ENCODE results near the gene SLC22A5.

Gene SLC22A5

DNA sequence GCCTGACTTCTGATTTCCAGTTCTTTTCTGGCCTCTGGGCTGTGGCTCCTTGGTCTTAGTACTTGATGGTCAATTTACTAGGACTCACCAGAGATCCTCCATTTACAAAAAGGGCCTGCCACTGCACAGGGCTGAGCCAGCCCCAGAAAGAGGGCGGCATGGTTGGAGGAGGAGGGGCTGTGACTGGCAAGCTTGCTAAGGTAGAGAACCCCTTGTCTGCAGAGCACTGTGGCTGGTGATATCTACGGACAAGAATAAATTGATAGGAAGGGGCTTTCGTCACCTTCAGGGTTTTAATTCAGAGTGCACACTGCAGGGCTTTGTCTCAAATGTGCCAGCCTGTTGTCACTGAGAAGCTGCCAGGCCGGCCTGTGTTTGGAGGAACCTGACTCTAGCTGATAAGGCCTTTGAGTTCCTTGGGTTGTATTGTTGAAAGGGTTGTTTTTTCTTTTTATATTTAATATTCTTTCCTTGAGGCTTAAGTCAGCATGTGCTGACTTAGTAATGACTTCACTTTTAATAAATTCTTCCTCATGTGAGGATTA, 15.1 kb downstream of the SLC22A5 start:
- H3K4me3 ChIP-seq (ENCODE audit: low read depth, low read length): no peak overlapping the region
- no peak for TF ChIP-seq CTCF (IDR thresholded peaks at IDR 0.05; ENCODE audit: low read depth, low read length, missing control alignments)
- in situ Hi-C loops (cut with HindIII; ENCODE audit: low sequenced_read_pairs): loop anchor here (5.0 to 10.0 kb wide), 2 partner anchors 93 to 500 kb away; no protein-coding TSS in a partner anchor
- no peak for DNase-seq (ENCODE audit: low read depth)

DNA sequence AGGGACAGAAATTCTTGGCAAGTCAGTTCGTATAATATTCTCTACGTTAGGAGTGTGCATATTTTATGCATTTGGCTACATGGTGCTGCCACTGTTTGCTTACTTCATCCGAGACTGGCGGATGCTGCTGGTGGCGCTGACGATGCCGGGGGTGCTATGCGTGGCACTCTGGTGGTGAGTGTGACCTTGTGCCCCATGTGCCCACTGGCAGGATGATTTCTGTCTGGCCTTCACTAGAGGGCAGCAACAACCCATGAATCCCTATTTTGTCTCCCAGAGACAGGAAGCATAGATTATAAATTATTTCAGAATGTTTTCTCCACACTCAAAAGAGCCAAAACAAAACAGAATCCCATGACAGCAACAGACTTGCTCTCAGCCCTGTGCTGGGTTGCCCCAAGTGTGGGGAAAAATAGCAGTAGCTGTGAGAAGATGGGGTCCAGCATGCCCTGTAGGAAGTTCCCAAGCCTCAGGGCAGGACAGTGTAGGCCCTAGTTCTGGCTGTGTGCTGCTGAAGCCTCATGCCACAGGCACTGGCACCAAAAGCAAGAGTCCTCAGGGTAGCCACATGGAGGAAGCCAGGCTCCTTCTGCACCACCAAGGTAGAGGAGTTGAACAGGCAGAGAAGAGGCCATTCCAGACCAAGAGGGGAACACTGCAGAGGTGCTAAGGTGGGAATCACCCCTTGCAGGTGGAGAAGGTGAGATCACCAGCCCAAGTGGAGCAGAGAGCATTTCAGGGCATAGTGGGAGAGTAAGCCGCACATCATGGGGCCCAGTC, 16.0 kb downstream of the SLC22A5 start:
- no peak for DNase-seq (ENCODE audit: low read depth)
- TF ChIP-seq CTCF (IDR thresholded peaks at IDR 0.05; ENCODE audit: low read depth, low read length, missing control alignments): peak; percentile 68
- no peak overlapping the region for H3K4me3 ChIP-seq (ENCODE audit: low read depth, low read length)
- in situ Hi-C loops (cut with HindIII; ENCODE audit: low sequenced_read_pairs): loop anchor here (5.0 to 10.0 kb wide), 2 partner anchors 92 to 499 kb away; no protein-coding TSS in a partner anchor

DNA sequence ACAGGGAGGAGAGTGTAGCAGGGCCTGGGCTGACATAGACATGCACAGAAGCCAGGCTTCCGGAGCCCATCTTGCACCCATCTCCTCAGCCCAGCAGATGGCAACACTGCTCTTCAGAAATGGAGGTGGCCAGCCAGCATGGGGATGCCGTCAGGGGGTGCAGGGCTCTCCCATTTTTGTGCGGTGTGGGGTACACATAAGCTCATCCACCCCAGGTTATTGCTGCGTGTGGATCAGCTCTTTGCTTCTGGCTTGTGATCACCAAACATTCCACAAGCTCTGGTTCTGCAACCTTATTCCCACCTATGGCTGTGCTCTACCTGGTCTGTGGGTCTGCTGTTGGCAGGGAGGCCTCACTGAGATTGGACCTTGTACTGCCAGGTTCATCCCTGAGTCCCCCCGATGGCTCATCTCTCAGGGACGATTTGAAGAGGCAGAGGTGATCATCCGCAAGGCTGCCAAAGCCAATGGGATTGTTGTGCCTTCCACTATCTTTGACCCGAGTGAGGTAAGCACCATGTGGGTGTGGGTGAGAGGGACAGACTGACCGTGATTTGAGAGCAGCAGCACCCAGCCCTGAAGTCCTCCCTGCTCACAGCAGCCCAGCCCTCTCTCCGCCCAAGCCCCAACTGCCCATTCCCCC, 17.3 kb downstream of the SLC22A5 start:
- in situ Hi-C loops (cut with HindIII; ENCODE audit: low sequenced_read_pairs): loop anchor here (5.0 to 10.0 kb wide), 2 partner anchors 91 to 498 kb away; no protein-coding TSS in a partner anchor
- TF ChIP-seq CTCF (IDR thresholded peaks at IDR 0.05; ENCODE audit: low read depth, low read length, missing control alignments): peak; percentile 83
- no peak overlapping the region for H3K4me3 ChIP-seq (ENCODE audit: low read depth, low read length)
- DNase-seq (ENCODE audit: low read depth): no peak

DNA sequence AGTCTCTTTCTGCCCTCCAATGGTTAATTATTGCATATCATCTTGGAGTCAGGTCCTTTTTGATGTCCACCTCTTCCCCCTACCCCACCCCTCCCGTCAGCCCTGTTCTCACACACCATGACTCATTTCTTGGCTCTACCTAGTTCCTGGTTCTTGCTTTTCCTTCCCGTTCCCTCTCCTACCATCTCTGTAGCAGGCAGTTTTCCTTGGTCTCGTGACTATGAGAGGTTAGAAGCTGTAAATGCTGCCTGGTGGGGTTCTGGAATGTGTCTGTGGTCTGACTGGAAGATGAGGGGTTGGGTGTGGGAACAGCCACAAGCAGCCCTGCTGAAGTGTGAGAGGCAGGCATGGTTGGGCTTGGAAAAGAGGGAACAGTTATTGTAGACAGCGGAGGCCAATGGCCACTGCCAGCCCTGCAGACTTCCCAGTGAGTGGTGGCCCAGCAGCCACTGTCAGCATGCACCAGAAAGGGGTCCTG, 18.2 kb downstream of the SLC22A5 start:
- DNase-seq (ENCODE audit: low read depth): peak; percentile 100
- no peak for TF ChIP-seq CTCF (IDR thresholded peaks at IDR 0.05; ENCODE audit: low read depth, low read length, missing control alignments)
- in situ Hi-C loops (cut with HindIII; ENCODE audit: low sequenced_read_pairs): loop anchor here (5.0 to 10.0 kb wide), 2 partner anchors 90 to 497 kb away; no protein-coding TSS in a partner anchor
- no peak overlapping the region for H3K4me3 ChIP-seq (ENCODE audit: low read depth, low read length)

GRCh38 chr5:132388244-132389050, 18.9 kb downstream of the SLC22A5 start:
- DNase-seq (ENCODE audit: low read depth): peak; percentile 74

More at GRCh38 chr5:132388244-132389050, 18.9 kb downstream of the SLC22A5 start:
- no peak overlapping the region for H3K4me3 ChIP-seq (ENCODE audit: low read depth, low read length)
- TF ChIP-seq CTCF (IDR thresholded peaks at IDR 0.05; ENCODE audit: low read depth, low read length, missing control alignments): no peak
- in situ Hi-C loops (cut with HindIII; ENCODE audit: low sequenced_read_pairs): loop anchor here (5.0 to 10.0 kb wide), 2 partner anchors 89 to 496 kb away; no protein-coding TSS in a partner anchor

Measured in astrocyte of the cerebellum (primary cell).